CD4-positive, alpha-beta T cell treated with Interleukin-15 for 1 hour (primary cell): Measurements from ENCODE around the gene RFC2.
"Not testable (repeated sequence)": the region's sequence is repeated elsewhere in the genome, so short reads cannot be mapped to it uniquely, and the experiment has no call there.

Experiments used
- DNase-seq: peaks from one replicate; pipeline ENCODE4 v3.0.0-alpha.2; 2020

The RFC2 gene

GRCh38 chr7:74215921-74216320, 38.3 kb downstream of the RFC2 start:
- DNase-seq: no peak

DNA sequence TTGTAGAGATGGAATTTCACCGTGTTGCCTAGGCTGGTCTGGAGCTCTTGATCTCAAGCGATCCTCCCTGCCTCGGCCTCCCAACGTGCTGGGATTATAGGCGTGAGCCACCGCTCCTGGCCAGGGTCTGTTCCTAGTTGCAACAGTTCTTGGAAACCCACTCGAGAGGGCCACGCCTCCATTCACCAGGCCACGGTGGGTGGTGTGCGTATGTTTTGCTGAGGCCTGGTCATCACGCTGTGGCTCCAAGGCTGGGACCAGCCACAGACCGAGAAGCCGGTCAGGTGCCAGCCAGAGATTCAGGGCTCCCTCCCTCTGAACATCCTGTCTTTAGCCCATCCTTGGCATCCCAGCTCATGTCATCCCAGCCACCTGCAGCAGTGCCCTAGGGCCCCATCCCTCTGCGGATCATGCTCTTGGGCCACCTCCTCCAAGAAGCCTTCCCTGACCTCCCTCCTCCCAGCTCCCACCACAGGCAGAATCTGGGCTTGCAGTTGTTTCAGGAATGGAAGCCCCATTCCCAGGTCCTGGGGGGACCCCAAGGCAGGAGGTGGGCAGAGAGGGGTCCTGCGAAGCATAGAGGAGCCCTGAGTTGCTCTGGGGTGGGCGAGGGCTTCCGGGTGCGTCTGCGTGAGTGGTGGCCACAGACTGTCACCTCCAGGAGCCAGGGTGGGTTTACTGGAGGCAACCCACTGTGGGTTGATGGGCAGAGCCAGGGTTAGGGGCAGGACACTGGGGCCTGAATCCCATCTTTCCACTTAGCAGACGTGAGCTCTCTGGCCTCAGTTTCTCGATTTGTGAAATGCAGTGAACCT, 39.2 kb downstream of the RFC2 start:
- no peak for DNase-seq

DNA sequence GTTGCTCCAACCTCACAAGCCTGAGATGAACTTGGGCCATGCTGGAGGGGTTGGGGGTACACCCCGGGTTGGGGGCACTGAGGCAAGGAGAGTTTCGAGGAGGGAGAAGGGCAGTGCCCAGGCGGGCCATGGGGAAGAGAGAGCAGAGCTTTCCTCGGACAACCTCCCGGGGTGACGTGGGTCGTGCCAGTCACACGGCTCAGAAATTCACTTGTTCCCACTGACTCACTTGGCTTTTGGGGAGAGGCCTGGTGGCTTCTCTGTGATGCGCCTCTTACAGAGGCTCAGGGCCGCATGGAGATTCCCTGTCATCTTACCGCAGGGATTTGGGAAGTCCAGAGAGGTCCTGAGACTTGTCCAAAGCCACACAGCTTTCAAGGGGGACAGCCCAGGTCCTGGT, 41.5 kb downstream of the RFC2 start:
- DNase-seq: no peak

DNA sequence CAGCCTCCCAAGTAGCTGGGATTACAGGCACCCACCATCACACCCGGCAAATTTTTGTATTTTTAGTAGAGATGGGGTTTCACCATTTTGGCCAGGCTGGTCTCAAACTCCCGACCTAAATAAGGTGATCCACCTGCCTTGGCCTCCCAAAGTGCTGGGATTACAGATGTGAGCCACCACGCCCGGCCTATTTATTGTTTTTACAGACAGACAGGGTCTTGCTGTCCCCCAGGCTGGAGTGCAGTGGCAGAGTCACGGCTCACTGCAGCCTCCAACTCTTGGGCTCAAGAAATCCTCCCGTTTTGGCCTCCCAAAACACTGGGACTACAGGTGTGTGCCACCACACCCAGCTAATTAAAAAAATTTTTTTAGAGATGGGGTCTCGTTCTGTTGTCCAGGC, 46.0 kb downstream of the RFC2 start:
- not testable (repeated sequence) for DNase-seq

- no peak for DNase-seq
These were observed 46.6 kb downstream of the RFC2 start for GRCh38 chr7:74207586-74207985.

DNA sequence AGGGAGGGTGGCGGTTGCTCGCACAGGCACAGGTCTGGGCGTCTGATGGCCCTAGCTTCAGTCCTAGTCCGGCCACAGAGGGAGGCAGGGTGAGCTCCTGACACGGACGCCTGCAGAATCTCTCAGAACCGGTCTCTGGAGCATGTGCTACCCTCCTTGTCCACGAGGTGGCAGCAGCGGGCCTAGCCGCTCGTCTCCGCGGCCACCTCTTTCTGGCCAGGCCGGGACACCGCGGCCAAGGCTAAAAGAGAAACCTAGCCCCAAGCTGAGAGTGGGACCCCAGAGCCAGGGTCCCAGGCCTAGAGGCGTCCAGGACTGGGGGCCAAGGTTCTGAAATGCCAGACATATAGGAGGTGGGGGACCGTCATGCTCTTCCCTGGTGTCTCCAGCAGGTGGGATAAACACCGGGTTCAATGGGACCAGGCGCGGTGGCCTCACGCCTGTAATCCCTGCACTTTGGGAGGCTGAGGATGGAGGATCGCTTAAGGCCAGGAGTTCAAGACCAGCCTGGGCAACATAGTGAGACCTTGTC, 47.5 kb downstream of the RFC2 start:
- peak; percentile 74 for DNase-seq

DNA sequence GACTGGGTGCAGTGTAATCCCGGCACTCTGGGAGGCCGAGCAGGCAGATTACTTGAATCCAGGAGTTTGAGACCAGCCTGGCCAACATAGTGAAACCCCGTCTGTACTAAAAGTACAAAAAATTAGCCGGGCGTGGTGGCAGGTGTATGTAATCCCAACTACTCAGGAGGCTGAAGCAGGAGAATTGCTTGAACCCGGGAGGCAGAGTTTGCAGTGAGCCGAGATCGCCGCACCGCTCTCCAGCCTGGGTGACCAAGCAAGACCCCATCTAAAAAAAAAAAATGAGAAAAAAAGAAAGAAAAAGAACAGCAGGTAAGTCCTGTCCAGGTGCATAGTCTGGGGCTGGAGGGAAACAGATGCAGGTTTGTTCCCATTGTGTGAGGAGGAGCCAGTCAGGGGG, 48.1 kb downstream of the RFC2 start:
- DNase-seq: not testable (repeated sequence)

DNA sequence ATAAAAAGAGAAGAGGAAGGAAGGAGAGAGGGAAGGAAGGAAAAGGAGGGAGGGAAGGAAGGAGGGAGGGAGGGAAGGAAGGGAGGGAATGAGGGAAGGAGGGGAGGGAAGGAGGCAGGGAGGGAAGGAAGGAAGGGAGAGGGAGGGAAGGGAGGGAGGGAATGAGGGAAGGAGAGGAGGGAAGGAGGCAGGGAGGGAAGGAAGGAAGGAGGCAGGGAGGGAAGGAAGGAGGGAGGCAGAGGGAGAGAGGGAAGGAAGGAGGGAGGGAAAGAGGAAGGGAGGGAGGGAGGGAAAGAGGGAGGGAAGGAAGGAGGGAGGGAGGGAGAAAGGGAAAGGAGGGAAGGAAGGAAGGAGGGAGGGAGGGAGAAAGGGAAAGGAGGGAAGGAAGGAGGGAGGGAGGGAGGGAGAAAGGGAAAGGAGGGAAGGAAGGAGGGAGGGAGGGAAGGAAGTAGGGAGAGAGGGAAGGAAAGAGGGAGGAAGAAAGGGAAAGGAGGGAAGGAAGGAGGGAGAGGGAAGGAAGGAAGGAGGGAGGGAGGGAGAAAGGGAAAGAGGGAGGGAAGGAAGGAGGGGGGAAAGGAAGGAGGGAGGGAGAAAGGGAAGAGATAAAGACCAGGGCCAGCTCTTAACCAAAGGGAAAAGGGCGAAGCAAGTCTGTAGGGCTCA, 50.1 kb downstream of the RFC2 start:
- DNase-seq: no peak

GRCh38 chr7:74202841-74203556, 51.2 kb downstream of the RFC2 start:
- DNase-seq: peak; percentile 36

DNA sequence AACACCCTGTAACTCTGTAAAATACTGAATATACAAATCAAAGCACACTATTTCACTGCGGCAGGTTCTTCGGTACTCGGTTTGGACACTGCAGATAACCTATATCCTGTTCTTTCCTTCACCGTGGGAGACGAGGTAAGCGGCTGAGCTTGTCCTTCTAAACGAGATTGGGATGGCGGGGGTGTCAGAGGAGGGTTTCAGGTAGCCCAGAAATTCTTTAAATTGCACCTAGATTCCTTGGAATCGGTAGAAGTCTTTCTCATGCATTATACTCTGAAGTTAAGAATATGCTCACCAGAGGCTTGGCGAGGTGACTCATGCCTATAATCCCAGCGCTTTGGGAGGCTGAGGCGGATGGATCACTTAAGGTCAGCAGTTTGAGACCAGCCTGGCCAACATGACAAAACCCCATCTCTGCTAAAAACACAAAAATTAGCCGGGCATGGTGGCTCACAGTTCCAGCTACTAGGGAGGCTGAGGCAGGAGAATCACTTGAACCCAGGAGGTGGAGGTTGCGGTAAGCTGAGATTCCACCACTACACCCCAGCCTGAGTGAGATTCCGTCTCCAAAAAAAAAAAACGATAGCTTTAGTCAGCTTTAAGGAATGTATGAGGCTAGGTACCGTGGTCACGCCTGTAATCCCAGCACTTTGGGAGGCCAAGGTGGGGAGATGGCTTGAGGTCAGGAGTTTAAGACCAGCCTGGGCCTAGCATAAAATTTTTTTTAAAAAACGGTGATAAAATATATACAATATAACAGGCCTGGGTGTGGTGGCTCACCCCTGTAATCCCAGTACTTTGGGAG, 54.4 kb downstream of the RFC2 start:
- DNase-seq: no peak

DNA sequence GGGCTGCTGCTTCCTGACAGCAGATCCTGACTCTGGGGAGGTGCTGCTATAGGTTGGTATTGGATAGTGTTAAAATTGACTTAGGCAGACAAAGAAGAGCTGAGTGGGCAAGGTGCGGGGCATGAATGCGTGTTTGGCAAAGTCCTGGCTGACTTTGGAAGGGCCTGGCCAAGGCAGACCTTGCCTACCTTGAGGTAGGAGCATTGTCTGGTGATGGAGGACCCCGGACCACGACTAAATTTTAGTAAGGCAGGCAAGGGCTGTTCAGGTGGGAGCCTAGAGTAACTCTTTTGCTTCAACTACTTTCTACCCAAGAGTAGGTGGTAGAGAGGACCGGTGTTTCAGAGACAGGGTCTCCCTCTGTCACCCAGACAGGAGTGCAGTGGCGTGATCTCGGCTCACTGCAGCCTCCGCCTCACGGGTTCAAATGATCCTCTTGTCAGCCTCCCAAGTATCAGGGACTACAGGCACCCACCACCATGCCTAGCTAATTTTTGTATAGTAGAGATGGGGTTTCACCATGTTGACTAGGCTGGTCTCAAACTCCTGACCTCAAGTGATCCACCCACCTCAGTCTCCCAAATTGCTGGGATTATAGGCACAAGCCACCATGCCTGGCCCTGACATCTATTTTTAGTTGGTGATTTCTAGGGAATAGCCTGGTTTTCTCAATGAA, 56.6 kb downstream of the RFC2 start:
- DNase-seq: no peak

- not testable (repeated sequence) for DNase-seq
These were observed 58.1 kb downstream of the RFC2 start for GRCh38 chr7:74195968-74196654.

- DNase-seq: not testable (repeated sequence)
These were observed 58.9 kb downstream of the RFC2 start for GRCh38 chr7:74195139-74195860.

DNA sequence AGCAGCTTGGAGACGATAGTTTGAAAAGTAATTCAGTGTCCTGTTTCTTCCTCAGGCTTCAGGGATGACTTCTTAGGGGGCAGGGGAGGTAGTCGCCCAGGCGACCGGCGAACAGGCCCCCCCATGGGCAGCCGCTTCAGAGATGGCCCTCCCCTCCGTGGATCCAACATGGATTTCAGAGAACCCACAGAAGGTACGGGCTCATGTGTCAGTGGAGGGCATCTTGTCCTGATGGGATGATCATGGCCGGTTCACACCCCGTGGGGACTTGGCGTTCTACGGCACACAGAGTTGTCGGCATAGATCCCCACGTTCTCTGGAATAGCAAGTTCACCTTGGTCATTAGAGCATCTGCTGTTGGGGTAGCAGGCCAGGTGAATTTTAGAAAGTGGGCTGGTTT, 59.5 kb downstream of the RFC2 start:
- no peak for DNase-seq

DNA sequence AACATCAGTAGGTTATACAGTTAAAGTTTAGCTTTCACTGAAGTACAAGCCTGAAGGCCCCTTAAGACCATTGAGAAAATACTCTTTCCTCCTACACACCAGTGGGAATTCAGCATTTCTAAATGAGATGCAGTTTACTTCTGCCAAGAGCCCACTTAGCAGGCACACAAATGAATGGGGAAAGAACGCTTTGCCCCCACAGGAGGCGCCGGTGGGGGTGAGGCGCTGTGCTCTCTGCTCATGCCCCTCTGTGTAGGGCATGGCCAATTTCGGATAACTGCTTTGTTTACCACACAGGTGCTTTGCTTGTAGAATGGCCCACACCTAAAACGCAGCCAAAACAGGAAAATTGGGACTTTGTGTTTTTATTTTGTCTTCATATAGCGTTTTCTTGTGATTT, 60.3 kb downstream of the RFC2 start:
- DNase-seq: no peak

- DNase-seq: no peak
These were observed 61.1 kb downstream of the RFC2 start for GRCh38 chr7:74193054-74193453.

DNA sequence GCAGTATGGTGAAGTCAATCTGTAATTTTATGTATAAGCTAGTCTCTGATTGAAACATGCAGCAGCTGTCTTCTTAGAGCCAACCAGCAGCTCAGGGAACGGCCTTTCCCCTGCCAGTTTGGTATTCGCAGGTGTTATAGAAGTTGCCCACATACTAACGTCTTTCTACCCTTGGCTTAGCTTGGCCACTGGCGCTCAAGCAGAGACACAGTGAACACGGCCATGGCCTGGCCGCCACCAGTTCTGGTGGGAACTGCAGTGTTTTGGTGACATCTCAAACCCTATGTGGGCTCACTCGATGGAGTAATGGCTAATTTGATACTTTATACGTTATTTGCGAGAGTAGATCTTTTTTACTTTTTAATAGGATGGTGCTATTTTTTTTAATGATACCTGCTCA, 63.0 kb downstream of the RFC2 start:
- DNase-seq: no peak

- no peak for DNase-seq
These were observed 63.9 kb downstream of the RFC2 start for GRCh38 chr7:74190259-74190658.

- DNase-seq: no peak
These were observed 66.1 kb downstream of the RFC2 start for GRCh38 chr7:74187915-74188675.

- DNase-seq: no peak
These were observed 68.6 kb downstream of the RFC2 start for GRCh38 chr7:74185636-74186035.
